Measurements from ENCODE around the gene PPIL1.

The PPIL1 gene

GRCh38 chr6:36822506-36823269, 51.9 kb downstream of the PPIL1 start:
- H3F3A ChIP-seq (ENCODE audit: insufficient read depth, low read length): no peaks in the 10 kb centered on the region
- no peak overlapping the region for H3K4me3 ChIP-seq (ENCODE audit: low read length)
- DNase-seq: no peak
- no peaks in the 10 kb centered on the region for H4K20me1 ChIP-seq (ENCODE audit: insufficient read depth, low read length)
- no peaks in the 10 kb centered on the region for H3K79me2 ChIP-seq (ENCODE audit: low read length)
- no peaks in the 10 kb centered on the region for H3K4me1 ChIP-seq (ENCODE audit: low read length)
- TF ChIP-seq, protein P1, sequence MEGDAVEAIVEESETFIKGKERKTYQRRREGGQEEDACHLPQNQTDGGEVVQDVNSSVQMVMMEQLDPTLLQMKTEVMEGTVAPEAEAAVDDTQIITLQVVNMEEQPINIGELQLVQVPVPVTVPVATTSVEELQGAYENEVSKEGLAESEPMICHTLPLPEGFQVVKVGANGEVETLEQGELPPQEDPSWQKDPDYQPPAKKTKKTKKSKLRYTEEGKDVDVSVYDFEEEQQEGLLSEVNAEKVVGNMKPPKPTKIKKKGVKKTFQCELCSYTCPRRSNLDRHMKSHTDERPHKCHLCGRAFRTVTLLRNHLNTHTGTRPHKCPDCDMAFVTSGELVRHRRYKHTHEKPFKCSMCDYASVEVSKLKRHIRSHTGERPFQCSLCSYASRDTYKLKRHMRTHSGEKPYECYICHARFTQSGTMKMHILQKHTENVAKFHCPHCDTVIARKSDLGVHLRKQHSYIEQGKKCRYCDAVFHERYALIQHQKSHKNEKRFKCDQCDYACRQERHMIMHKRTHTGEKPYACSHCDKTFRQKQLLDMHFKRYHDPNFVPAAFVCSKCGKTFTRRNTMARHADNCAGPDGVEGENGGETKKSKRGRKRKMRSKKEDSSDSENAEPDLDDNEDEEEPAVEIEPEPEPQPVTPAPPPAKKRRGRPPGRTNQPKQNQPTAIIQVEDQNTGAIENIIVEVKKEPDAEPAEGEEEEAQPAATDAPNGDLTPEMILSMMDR (IDR thresholded peaks at IDR 0.05; ENCODE audit: low read length): no peak
- no peak for TF ChIP-seq EZH2 (optimal IDR thresholded peaks at IDR 0.05; ENCODE audit: low read depth, low read length)
- TF ChIP-seq EZH2phosphoT487 (IDR thresholded peaks at IDR 0.05; ENCODE audit: low read length): no peak
- no peaks in the 10 kb centered on the region for H3K27me3 ChIP-seq (replicated peaks; ENCODE audit: insufficient read depth, low read length)
- no peak overlapping the region for H3K9ac ChIP-seq (ENCODE audit: low read length)
- no peaks in the 10 kb centered on the region for H3K9me2 ChIP-seq (replicated peaks; ENCODE audit: insufficient read depth, low read length)
- H3K4me2 ChIP-seq (ENCODE audit: low read depth, low read length): no peak overlapping the region
- H3K36me3 ChIP-seq (replicated peaks; ENCODE audit: insufficient read depth, low read length): no peaks in the 10 kb centered on the region
- no peak overlapping the region for H3K27ac ChIP-seq (ENCODE audit: low read length)
- H3K9me3 ChIP-seq (replicated peaks; ENCODE audit: insufficient read depth, low read length): no peaks in the 10 kb centered on the region
- no peak overlapping the region for H2AFZ ChIP-seq (ENCODE audit: low read length)

GRCh38 chr6:36821581-36822335, 52.8 kb downstream of the PPIL1 start:
- Histone ChIP-seq H3K79me2 (ENCODE audit: low read length) (no peaks in the 10 kb centered on the region), H3F3A (ENCODE audit: insufficient read depth, low read length) (no peaks in the 10 kb centered on the region), H4K20me1 (ENCODE audit: insufficient read depth, low read length) (no peaks in the 10 kb centered on the region), H3K9me3 (replicated peaks; ENCODE audit: insufficient read depth, low read length) (no peaks in the 10 kb centered on the region), H2AFZ (ENCODE audit: low read length) (no peak overlapping the region), H3K27ac (ENCODE audit: low read length) (no peak overlapping the region), H3K4me2 (ENCODE audit: low read depth, low read length) (no peak overlapping the region), H3K36me3 (replicated peaks; ENCODE audit: insufficient read depth, low read length) (no peaks in the 10 kb centered on the region), H3K4me3 (ENCODE audit: low read length) (no peak overlapping the region), H3K9me2 (replicated peaks; ENCODE audit: insufficient read depth, low read length) (no peaks in the 10 kb centered on the region), H3K4me1 (ENCODE audit: low read length) (no peaks in the 10 kb centered on the region), H3K27me3 (replicated peaks; ENCODE audit: insufficient read depth, low read length) (no peaks in the 10 kb centered on the region), H3K9ac (ENCODE audit: low read length) (no peak overlapping the region)
- DNase-seq: no peak
- TF ChIP-seq EZH2phosphoT487 (IDR thresholded peaks at IDR 0.05; ENCODE audit: low read length): no peak

GRCh38 chr6:36820700-36821580, 53.7 kb downstream of the PPIL1 start:
- TF ChIP-seq EZH2phosphoT487 (IDR thresholded peaks at IDR 0.05; ENCODE audit: low read length) (no peak), EZH2 (optimal IDR thresholded peaks at IDR 0.05; ENCODE audit: low read depth, low read length) (no peak)
- TF ChIP-seq, protein P1 (IDR thresholded peaks at IDR 0.05; ENCODE audit: low read length): no peak
- H3K27ac ChIP-seq (ENCODE audit: low read length): no peak overlapping the region
- no peaks in the 10 kb centered on the region for H3K4me1 ChIP-seq (ENCODE audit: low read length)
- no peak for DNase-seq
- no peaks in the 10 kb centered on the region for H3F3A ChIP-seq (ENCODE audit: insufficient read depth, low read length)
- no peak overlapping the region for H2AFZ ChIP-seq (ENCODE audit: low read length)
- no peaks in the 10 kb centered on the region for H3K79me2 ChIP-seq (ENCODE audit: low read length)
- no peak overlapping the region for H3K4me2 ChIP-seq (ENCODE audit: low read depth, low read length)
- no peak overlapping the region for H3K9ac ChIP-seq (ENCODE audit: low read length)
- no peaks in the 10 kb centered on the region for H4K20me1 ChIP-seq (ENCODE audit: insufficient read depth, low read length)
- no peak overlapping the region for H3K4me3 ChIP-seq (ENCODE audit: low read length)
- no peaks in the 10 kb centered on the region for H3K9me2 ChIP-seq (replicated peaks; ENCODE audit: insufficient read depth, low read length)
- H3K36me3 ChIP-seq (replicated peaks; ENCODE audit: insufficient read depth, low read length): no peaks in the 10 kb centered on the region
- H3K9me3 ChIP-seq (replicated peaks; ENCODE audit: insufficient read depth, low read length): no peaks in the 10 kb centered on the region
- no peaks in the 10 kb centered on the region for H3K27me3 ChIP-seq (replicated peaks; ENCODE audit: insufficient read depth, low read length)

Data from MM.1S (cell line).